Activated T-cell treated with anti-CD3 and anti-CD28 coated beads for 48 hours (primary cell): ENCODE data around the gene ATF7.
"Not testable (repeated sequence)": the region's sequence is repeated elsewhere in the genome, so short reads cannot be mapped to it uniquely, and the experiment has no call there.

ENCODE experiments used
- DNase-seq: peaks from one replicate; pipeline ENCODE4 v3.0.0-alpha.2; 2020; ENCODE audit warnings: low read depth

Gene ATF7

GRCh38 chr12:53481458-53481857 is 144.7 kb downstream of the ATF7 start:
- DNase-seq = not testable (repeated sequence)

- DNase-seq = no peak
Observed at GRCh38 chr12:53480491-53481442, 145.4 kb downstream of the ATF7 start.

GRCh38 chr12:53479331-53479730 is 146.9 kb downstream of the ATF7 start:
- no peak for DNase-seq

- no peak for DNase-seq
Observed at GRCh38 chr12:53478865-53479264, 147.3 kb downstream of the ATF7 start.

DNA sequence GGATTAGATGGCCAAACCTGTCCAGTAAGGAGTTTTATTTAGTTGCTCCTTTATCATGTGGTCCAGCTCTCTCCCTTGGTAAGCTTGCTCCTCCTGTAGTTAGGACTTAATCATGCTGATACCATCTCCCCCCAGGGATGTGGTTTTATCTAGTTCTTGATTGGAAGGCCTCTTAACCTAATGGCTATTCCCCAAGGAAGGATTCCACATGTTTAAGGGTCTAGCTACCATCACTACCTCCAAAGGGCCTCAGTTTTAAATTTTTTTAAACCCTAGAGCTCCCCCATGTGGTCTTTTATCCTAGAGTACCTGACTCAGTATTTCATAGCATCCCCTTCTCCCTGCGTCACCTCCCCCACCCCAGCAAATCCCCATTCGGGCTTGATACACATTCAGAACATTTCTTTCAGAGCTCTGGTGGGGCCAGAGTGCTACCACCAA is 149.4 kb downstream of the ATF7 start:
- no peak for DNase-seq

GRCh38 chr12:53474819-53475218 is 151.4 kb downstream of the ATF7 start:
- DNase-seq = no peak

GRCh38 chr12:53474077-53474476 is 152.1 kb downstream of the ATF7 start:
- DNase-seq = no peak

- no peak for DNase-seq
Observed at GRCh38 chr12:53472056-53472582, 154.1 kb downstream of the ATF7 start.

DNA sequence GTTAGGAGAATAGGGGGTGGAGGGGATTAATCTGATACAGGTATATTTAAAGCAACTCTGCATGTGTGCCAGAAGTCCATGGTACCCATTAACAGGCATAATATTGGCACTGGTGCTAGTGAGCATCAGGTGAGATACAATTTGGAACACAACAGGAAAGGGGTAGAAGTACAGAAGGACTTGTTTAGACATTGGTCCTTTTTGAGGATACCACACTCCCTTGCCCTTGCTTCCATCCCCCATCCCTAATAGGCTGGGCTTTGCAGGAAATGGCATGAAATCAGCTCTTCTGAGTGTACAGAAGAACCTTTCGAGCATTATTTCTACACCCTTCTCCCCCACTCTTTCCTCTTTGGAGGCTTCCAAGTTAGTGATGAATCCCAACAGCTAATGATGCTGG is 157.9 kb downstream of the ATF7 start:
- no peak for DNase-seq

DNA sequence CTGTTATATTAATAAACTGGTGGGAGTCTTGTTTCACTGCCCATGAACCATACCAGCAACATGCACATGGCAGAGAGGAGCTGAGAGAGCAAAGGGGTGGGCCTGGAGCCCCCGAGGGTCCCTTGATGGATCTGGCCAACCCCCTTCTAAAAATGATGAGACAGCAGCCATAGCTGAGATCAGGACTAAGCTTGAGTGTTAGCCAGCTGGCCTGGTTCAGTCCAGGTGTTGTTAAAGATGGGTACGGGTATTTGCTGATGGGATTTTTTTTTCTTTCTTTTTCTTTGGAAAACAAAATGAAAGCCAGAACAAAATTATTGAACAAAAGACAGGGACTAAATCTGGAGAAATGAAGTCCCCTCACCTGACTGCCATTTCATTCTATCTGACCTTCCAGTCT is 158.3 kb downstream of the ATF7 start:
- DNase-seq = no peak

- no peak for DNase-seq
Observed at GRCh38 chr12:53467082-53467481, 159.1 kb downstream of the ATF7 start.

GRCh38 chr12:53466640-53467039 is 159.5 kb downstream of the ATF7 start:
- DNase-seq = no peak

- DNase-seq = no peak
Observed at GRCh38 chr12:53465679-53466078, 160.5 kb downstream of the ATF7 start.

GRCh38 chr12:53464685-53465418 is 161.3 kb downstream of the ATF7 start:
- DNase-seq = no peak

DNA sequence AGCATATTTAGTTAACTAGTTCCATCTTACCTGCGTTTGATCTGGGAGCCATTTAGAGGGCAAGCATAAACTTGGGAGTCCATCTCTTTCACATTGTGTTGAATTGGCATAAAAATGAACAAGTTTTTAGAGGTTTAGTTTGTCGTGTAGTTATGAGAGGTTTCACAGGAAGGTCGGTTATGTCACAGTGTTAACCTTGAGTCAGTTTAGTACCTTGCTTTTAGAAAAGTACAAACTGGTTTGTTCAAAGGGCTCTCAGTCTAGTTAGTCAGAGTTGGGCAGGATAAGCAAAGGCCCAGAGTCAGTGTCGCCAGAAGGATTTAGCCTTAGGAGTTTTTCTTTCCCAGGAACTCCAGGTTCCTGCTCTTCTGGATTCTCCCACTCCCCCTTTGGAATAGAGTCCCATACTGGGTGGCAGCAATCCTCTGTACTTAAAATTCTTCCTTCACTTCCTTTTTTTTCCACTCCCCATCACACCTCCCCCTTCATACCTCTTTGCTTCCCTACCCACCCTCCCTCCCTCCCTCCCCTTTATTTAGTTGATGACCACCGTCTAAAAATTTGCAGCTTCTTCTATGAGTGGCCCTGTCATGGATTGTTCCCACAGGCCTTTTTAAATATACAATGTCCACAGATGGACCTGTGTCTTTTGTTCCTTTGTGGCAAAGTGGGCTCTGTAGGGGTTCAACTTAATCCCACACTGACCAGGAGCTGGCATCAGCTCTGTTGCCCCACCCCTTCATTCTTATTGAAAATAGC is 162.2 kb downstream of the ATF7 start:
- DNase-seq = no peak

GRCh38 chr12:53462935-53463334 is 163.2 kb downstream of the ATF7 start:
- no peak for DNase-seq

DNA sequence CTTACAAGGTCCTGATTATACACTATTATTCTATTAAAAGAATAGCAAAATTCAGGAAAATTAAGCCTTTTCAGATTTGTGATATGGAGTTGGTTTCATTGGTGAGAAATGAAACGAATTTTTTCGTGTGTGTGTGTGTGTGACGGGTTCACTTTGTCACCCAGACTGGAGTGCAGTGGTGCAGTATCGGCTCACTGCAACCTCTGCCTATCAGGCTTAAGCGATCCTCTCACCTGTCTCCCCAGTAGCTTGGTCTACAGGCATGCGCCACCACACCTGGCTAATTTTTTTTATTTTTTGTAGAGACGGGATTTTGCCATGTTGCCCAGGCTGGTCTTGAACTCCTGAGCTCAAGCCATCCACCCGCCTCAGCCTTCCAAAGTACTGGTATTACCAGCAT is 164.6 kb downstream of the ATF7 start:
- no peak for DNase-seq

- no peak for DNase-seq
Observed at GRCh38 chr12:53461059-53461458, 165.1 kb downstream of the ATF7 start.

DNA sequence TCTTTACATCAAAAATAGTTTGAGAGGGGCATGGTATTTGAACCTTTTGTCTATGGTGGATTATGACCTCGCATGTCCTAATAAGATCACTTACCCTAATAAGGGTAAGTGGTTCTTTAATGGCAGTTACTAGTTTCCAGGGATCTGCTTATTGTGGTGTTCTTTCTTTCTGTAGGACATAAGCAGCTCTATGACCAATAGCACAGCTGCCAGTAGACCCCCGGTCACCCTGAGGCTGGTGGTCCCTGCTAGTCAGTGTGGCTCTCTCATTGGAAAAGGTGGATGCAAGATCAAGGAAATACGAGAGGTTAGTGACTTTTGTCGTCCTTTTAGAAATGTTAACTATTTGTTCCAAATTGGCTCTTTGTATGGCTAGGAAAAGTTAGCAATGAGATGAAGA is 167.1 kb downstream of the ATF7 start:
- no peak for DNase-seq
